Measurements from ENCODE around the gene FADS6. TPM values are rescaled to one million over a fixed set of nuclear protein-coding genes. Genes with fewer than 3 reads are reported as not detected.

The FADS6 gene
- total RNA-seq, 2 experiments from 2014 or later = not detected

DNA sequence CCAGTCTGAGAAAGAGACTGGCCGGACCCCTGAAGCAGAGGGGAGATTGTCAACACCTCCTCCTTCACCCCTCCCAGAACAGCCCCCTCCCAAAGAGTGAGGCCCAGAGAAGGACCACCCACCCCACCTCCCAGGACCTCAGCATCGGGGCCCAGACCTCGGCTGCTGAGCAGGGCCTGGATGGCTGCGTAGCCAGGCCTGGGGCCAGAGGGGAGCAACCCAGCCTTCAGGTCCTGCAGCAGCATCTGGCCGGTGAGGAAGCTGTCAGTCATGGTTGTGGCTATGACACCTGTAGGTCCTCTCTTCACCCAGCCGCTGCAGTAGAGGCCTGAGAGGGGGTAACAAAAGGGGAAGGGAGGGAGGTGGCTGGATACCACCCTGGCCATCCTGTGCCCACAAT, 30.5 kb downstream of the FADS6 start:
- no peak for TF ChIP-seq CTCF (IDR thresholded peaks at IDR 0.05)
- H3K36me3 Mint-ChIP-seq (ENCODE audit: low read depth) = no peaks in the 10 kb centered on the region
- H3K27ac ChIP-seq (ENCODE audit: low read depth in 1 of 2, low read length in 2 of 2) = no peak overlapping the region
- H3K4me3 Mint-ChIP-seq = no peak overlapping the region
- no peak overlapping the region for H3K27ac Mint-ChIP-seq
- H3K9me3 ChIP-seq (ENCODE audit: control insufficient read depth in 1 of 2, insufficient read depth in 1 of 2, low read length in 2 of 2) = peaks cover 0 to 12% of the 10 kb centered on the region in 2 experiments
- POLR2A ChIA-PET = interaction anchor here (0.6 to 2.3 kb wide), 8 partner anchors 10 to 205 kb away, joined by 3 to 9 read pairs (median 4); partner anchors contain the start of gene FDXR
- H3K4me1 Mint-ChIP-seq (ENCODE audit: low read depth) = peaks cover 19% of the 10 kb centered on the region
- H3K27me3 Mint-ChIP-seq = peaks cover 43% of the 10 kb centered on the region
- H3K27me3 ChIP-seq (ENCODE audit: control insufficient read depth in 1 of 2, insufficient read depth in 2 of 2, low read length in 2 of 2) = peaks cover 30 to 40% of the 10 kb centered on the region in 2 experiments
- CTCF ChIA-PET = interaction anchor here (0.7 to 3.0 kb wide), 8 partner anchors 8 to 328 kb away, joined by 3 to 18 read pairs (median 10); partner anchors contain the start of gene FDXR
- ATAC-seq (ENCODE audit: poor library complexity) (no peak), DNase-seq (no peak)
- no peak overlapping the region for H3K4me3 ChIP-seq (ENCODE audit: low read length)
- no peaks in the 10 kb centered on the region for H3K36me3 ChIP-seq (ENCODE audit: insufficient read depth, low read length)
- intact Hi-C loops (cut with DNase I, micrococcal nuclease) = loop anchor here in 1 of 2 experiments (1.0 to 5.0 kb wide), 2 partner anchors 72 to 116 kb away; partner anchors contain the start of gene NHERF1
- peaks cover 37% of the 10 kb centered on the region for H3K4me1 ChIP-seq (ENCODE audit: insufficient read depth, low read length)
- H3K9me3 Mint-ChIP-seq = no peaks in the 10 kb centered on the region

- POLR2A ChIA-PET = interaction anchor here (0.6 to 2.3 kb wide), 10 partner anchors 10 to 205 kb away, joined by 3 to 9 read pairs (median 4); partner anchors contain the start of gene FDXR
- Histone ChIP-seq H3K27ac (ENCODE audit: low read depth in 1 of 2, low read length in 2 of 2) (no peak overlapping the region), H3K4me3 (ENCODE audit: low read length) (peak overlapping the region; percentile 3), H3K4me1 (ENCODE audit: insufficient read depth, low read length) (peaks cover 37% of the 10 kb centered on the region), H3K36me3 (ENCODE audit: insufficient read depth, low read length) (no peaks in the 10 kb centered on the region), H3K9me3 (ENCODE audit: control insufficient read depth in 1 of 2, insufficient read depth in 1 of 2, low read length in 2 of 2) (peaks cover 0 to 15% of the 10 kb centered on the region in 2 experiments), H3K27me3 (ENCODE audit: control insufficient read depth in 1 of 2, insufficient read depth in 2 of 2, low read length in 2 of 2) (peaks cover 34 to 47% of the 10 kb centered on the region in 2 experiments)
- CTCF ChIA-PET = interaction anchor here (0.7 to 3.0 kb wide), 10 partner anchors 9 to 327 kb away, joined by 3 to 18 read pairs (median 7); partner anchors contain the start of gene FDXR
- peak; percentile 56 for TF ChIP-seq CTCF (IDR thresholded peaks at IDR 0.05)
- Mint-ChIP-seq H3K4me1 (ENCODE audit: low read depth) (peaks cover 19% of the 10 kb centered on the region), H3K36me3 (ENCODE audit: low read depth) (no peaks in the 10 kb centered on the region), H3K9me3 (no peaks in the 10 kb centered on the region), H3K27ac (no peak overlapping the region), H3K27me3 (peaks cover 49% of the 10 kb centered on the region), H3K4me3 (peak overlapping the region; percentile 38)
- intact Hi-C loops (cut with DNase I, micrococcal nuclease) = loop anchor here in 1 of 2 experiments (1.0 to 5.0 kb wide), 2 partner anchors 71 to 115 kb away; partner anchors contain the start of gene NHERF1
- DNase-seq (peak; percentile 50 to 84 (median 64)), ATAC-seq (ENCODE audit: poor library complexity) (peak; percentile 64)
These were observed 31.1 kb downstream of the FADS6 start for GRCh38 chr17:74862108-74862901.

DNA sequence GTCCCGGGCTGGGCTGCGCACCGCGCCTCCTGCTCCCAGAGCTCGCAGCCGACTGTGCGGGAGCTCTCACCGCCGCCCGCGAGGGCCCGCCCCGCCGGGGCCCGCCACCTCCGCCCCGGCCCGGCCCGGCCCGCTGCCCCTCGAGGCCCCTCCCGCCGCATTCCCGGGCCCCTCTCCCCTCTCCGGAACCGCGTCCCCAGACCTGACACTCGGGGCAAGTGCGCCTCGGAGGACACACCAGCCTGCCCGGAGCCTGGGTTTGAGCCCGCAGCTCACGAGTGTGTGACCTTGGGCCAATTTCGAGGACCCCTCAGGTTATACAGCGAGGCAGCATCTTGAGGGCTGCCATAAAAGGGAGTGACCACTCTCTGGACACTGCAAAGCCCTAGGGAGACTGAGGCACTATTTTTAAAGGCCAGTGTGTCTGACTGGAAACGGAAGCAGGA, 31.7 kb downstream of the FADS6 start:
- ChIA-PET CTCF (interaction anchor here (0.8 to 3.0 kb wide), 10 partner anchors 9 to 204 kb away, joined by 3 to 18 read pairs (median 5); no protein-coding TSS in a partner anchor), POLR2A (interaction anchor here (1.0 to 2.3 kb wide), 8 partner anchors 9 to 204 kb away, joined by 3 to 9 read pairs (median 4); partner anchors contain the start of gene FDXR)
- H3K4me3 ChIP-seq (ENCODE audit: low read length) = peak overlapping the region; percentile 3
- ATAC-seq (ENCODE audit: poor library complexity) = no peak
- H3K9me3 ChIP-seq (ENCODE audit: control insufficient read depth in 1 of 2, insufficient read depth in 1 of 2, low read length in 2 of 2) = peaks cover 0 to 16% of the 10 kb centered on the region in 2 experiments
- H3K27ac ChIP-seq (ENCODE audit: low read depth in 1 of 2, low read length in 2 of 2) = no peak overlapping the region
- DNase-seq = no peak
- intact Hi-C loops (cut with DNase I, micrococcal nuclease) = loop anchor here in 1 of 2 experiments (1.0 to 5.0 kb wide), 2 partner anchors 70 to 114 kb away; partner anchors contain the start of gene NHERF1
- peaks cover 34 to 53% of the 10 kb centered on the region in 2 experiments for H3K27me3 ChIP-seq (ENCODE audit: control insufficient read depth in 1 of 2, insufficient read depth in 2 of 2, low read length in 2 of 2)
- no peaks in the 10 kb centered on the region for H3K36me3 Mint-ChIP-seq (ENCODE audit: low read depth)
- no peak overlapping the region for H3K27ac Mint-ChIP-seq
- H3K4me1 ChIP-seq (ENCODE audit: insufficient read depth, low read length) = peaks cover 37% of the 10 kb centered on the region
- H3K36me3 ChIP-seq (ENCODE audit: insufficient read depth, low read length) = no peaks in the 10 kb centered on the region
- H3K4me1 Mint-ChIP-seq (ENCODE audit: low read depth) = peaks cover 19% of the 10 kb centered on the region
- H3K9me3 Mint-ChIP-seq = no peaks in the 10 kb centered on the region
- peaks cover 55% of the 10 kb centered on the region for H3K27me3 Mint-ChIP-seq
- peak overlapping the region; percentile 38 for H3K4me3 Mint-ChIP-seq
- no peak for TF ChIP-seq CTCF (IDR thresholded peaks at IDR 0.05)
